Endodermal cell (in vitro differentiated cells): ENCODE results near the gene DNASE1L1. TPM values are rescaled to one million over a fixed set of nuclear protein-coding genes. Genes with fewer than 3 reads are reported as not detected.
A peak's percentile ranks its signal among the peaks of the same experiment; 100 is the strongest.

ENCODE experiments used
- DNase-seq: peaks from one replicate; pipeline ENCODE4 v3.0.0-alpha.2; 2017
- H3K27ac ChIP-seq: 2 replicates; pipeline ENCODE4 v1.5.1; 2013; ENCODE audit warnings: mild to moderate bottlenecking, low read depth, low read length, moderate library complexity
- H3K27me3 ChIP-seq: 2 replicates; pipeline ENCODE4 v1.6.1; 2013; ENCODE audit warnings: mild to moderate bottlenecking, low read length, moderate library complexity; ENCODE audit not compliant: insufficient read depth, control insufficient read depth, poor library complexity, severe bottlenecking
- H3K36me3 ChIP-seq: 2 replicates; pipeline ENCODE4 v1.7.0; 2013; ENCODE audit warnings: mild to moderate bottlenecking, low read length, moderate library complexity; ENCODE audit not compliant: control insufficient read depth, insufficient read depth
- H3K4me1 ChIP-seq: one replicate; pipeline ENCODE4 v1.7.0; 2013; ENCODE audit warnings: low read length; ENCODE audit not compliant: control insufficient read depth, insufficient read depth
- H3K4me3 ChIP-seq: 2 replicates; pipeline ENCODE4 v1.5.1; 2013; ENCODE audit warnings: mild to moderate bottlenecking, low read length, moderate library complexity
- H3K9ac ChIP-seq: 2 replicates; pipeline ENCODE4 v1.6.1; 2013; ENCODE audit warnings: mild to moderate bottlenecking, low read length, moderate library complexity; ENCODE audit not compliant: poor library complexity, severe bottlenecking; ENCODE audit errors: extremely low read depth
- H3K9me3 ChIP-seq: 2 replicates; pipeline ENCODE4 v1.6.1; 2013; ENCODE audit warnings: mild to moderate bottlenecking, low read length, moderate library complexity; ENCODE audit not compliant: control insufficient read depth
- H3K27ac Mint-ChIP-seq: 2 replicates; pipeline ENCODE4 v1.8.0; 2020; ENCODE audit warnings: mixed read lengths
- H3K27me3 Mint-ChIP-seq: 2 replicates; pipeline ENCODE4 v1.8.0; 2021; ENCODE audit warnings: mild to moderate bottlenecking, mixed read lengths; ENCODE audit not compliant: insufficient read depth
- H3K36me3 Mint-ChIP-seq: 2 replicates; pipeline ENCODE4 v1.8.0; 2020; ENCODE audit warnings: low read depth, mixed read lengths
- H3K4me1 Mint-ChIP-seq: 2 replicates; pipeline ENCODE4 v1.8.0; 2020; ENCODE audit warnings: mixed read lengths
- H3K4me3 Mint-ChIP-seq: 2 replicates; pipeline ENCODE4 v1.8.0; 2020; ENCODE audit warnings: mild to moderate bottlenecking, moderate library complexity, mixed read lengths
- H3K9me3 Mint-ChIP-seq: 2 replicates; pipeline ENCODE4 v1.8.0; 2020; ENCODE audit warnings: mild to moderate bottlenecking, mixed read lengths
- CTCF ChIP-seq: fragments of 200-600 bp; sonication (generic); conservative IDR thresholded peaks from 2 replicates; pipeline ENCODE4 v1.5.0; 2021; ENCODE audit warnings: antibody characterized with exemption, mild to moderate bottlenecking
- WGBS, 2 experiments: methylation state at CpG; one replicate each; pipeline versions ENCODE4 v1.1.5 to v1.1.7; 2013; ENCODE audit warnings: missing lambda C conversion rate in 2 of 2, mixed read lengths in 1 of 2; ENCODE audit not compliant: insufficient coverage in 1 of 2, insufficient read length in 1 of 2; 5-methylcytosine and 5-hydroxymethylcytosine counted together
- total RNA-seq, 2 donors: library from RNA; stranded (reverse); fragmentation: NEBNext Ultra II Directional in 1 of 2; extraction: Animal tissue kit (Norgen Biotek cat#: 25700) in 1 of 2; gene quantifications; 2 replicates in 1 of 2; 3 replicates in 1 of 2; pipeline ENCODE4 v1.2.1, GENCODE V29; 2021

DNASE1L1 gene
- total RNA-seq, 2 donors from 2014 or later, result 13.8 to 17.0 TPM

GRCh38 chrX:154371017-154371788, 37.9 kb downstream of the DNASE1L1 start:
- Histone ChIP-seq H3K9me3 (no peaks in the 10 kb centered on the region), H3K4me1 (no peaks in the 10 kb centered on the region), H3K27ac (peak overlapping the region; percentile 83), H3K9ac (peak overlapping the region; percentile 96), H3K27me3 (no peaks in the 10 kb centered on the region), H3K4me3 (peak overlapping the region; percentile 92), H3K36me3 (peaks cover 34% of the 10 kb centered on the region)
- H3K4me3 Mint-ChIP-seq, result peak overlapping the region; percentile 92
- peaks cover 14% of the 10 kb centered on the region for H3K36me3 Mint-ChIP-seq
- DNase-seq, result peak; percentile 95
- no peaks in the 10 kb centered on the region for H3K4me1 Mint-ChIP-seq
- peak overlapping the region; percentile 81 for H3K27ac Mint-ChIP-seq
- TF ChIP-seq CTCF, result no peak
- H3K9me3 Mint-ChIP-seq, result peaks cover 49% of the 10 kb centered on the region
- 0% methylated on average over 67 of the region's 77 CpGs; no CpG with 5 or more reads in 1 of the 2 experiments for WGBS, 2 experiments
- H3K27me3 Mint-ChIP-seq, result peaks cover 9% of the 10 kb centered on the region

GRCh38 chrX:154370300-154371016, 38.6 kb downstream of the DNASE1L1 start:
- no peaks in the 10 kb centered on the region for H3K9me3 ChIP-seq
- peak overlapping the region; percentile 96 for H3K9ac ChIP-seq
- H3K27me3 ChIP-seq, result no peaks in the 10 kb centered on the region
- Mint-ChIP-seq H3K27me3 (peaks cover 9% of the 10 kb centered on the region), H3K4me1 (no peaks in the 10 kb centered on the region), H3K36me3 (peaks cover 16% of the 10 kb centered on the region), H3K4me3 (peak overlapping the region; percentile 92), H3K9me3 (peaks cover 50% of the 10 kb centered on the region), H3K27ac (peak overlapping the region; percentile 97)
- no peak for TF ChIP-seq CTCF
- H3K4me1 ChIP-seq, result no peaks in the 10 kb centered on the region
- H3K36me3 ChIP-seq, result peaks cover 39% of the 10 kb centered on the region
- WGBS, 2 experiments, result 0% methylated on average over 1 to 61 of the region's 63 CpGs
- H3K27ac ChIP-seq, result peak overlapping the region; percentile 83
- no peak for DNase-seq
- H3K4me3 ChIP-seq, result peak overlapping the region; percentile 92

GRCh38 chrX:154369449-154370299, 39.4 kb downstream of the DNASE1L1 start:
- peak overlapping the region; percentile 90 for H3K27ac ChIP-seq
- H3K9me3 ChIP-seq, result no peaks in the 10 kb centered on the region
- H3K27ac Mint-ChIP-seq, result peak overlapping the region; percentile 97
- peak; percentile 88 for DNase-seq
- WGBS, 2 experiments, result 0% methylated on average over 9 of the region's 13 CpGs; no CpG with 5 or more reads in 1 of the 2 experiments
- H3K27me3 Mint-ChIP-seq, result peaks cover 5% of the 10 kb centered on the region
- H3K4me1 Mint-ChIP-seq, result no peaks in the 10 kb centered on the region
- no peak for TF ChIP-seq CTCF
- peak overlapping the region; percentile 92 for H3K4me3 Mint-ChIP-seq
- H3K36me3 ChIP-seq, result peaks cover 46% of the 10 kb centered on the region
- H3K27me3 ChIP-seq, result no peaks in the 10 kb centered on the region
- peak overlapping the region; percentile 92 for H3K4me3 ChIP-seq
- no peaks in the 10 kb centered on the region for H3K4me1 ChIP-seq
- H3K9ac ChIP-seq, result peak overlapping the region; percentile 96
- peaks cover 21% of the 10 kb centered on the region for H3K36me3 Mint-ChIP-seq
- peaks cover 49% of the 10 kb centered on the region for H3K9me3 Mint-ChIP-seq
